Measurements from ENCODE around the gene THAP12. TPM values are rescaled to one million over a fixed set of nuclear protein-coding genes. Genes with fewer than 3 reads are reported as not detected.

The THAP12 gene
- total RNA-seq, 1 experiment from 2014 or later: 27.6 TPM

- POLR2A ChIA-PET: no interaction called here
- TF ChIP-seq TEAD1 (CRISPR knock-in tag; IDR thresholded peaks at IDR 0.05) (no peak), SMAD3 (CRISPR knock-in tag; IDR thresholded peaks at IDR 0.05; ENCODE audit: borderline replicate concordance) (no peak), FOXP4 (CRISPR knock-in tag; IDR thresholded peaks at IDR 0.05) (no peak), HMGA2 (CRISPR knock-in tag; IDR thresholded peaks at IDR 0.05) (no peak), ZNF219 (CRISPR knock-in tag; IDR thresholded peaks at IDR 0.05; ENCODE audit: borderline replicate concordance) (no peak), FOXJ3 (CRISPR knock-in tag; IDR thresholded peaks at IDR 0.05; ENCODE audit: borderline replicate concordance) (no peak), ZNF671 (CRISPR knock-in tag; IDR thresholded peaks at IDR 0.05) (no peak), USF2 (CRISPR knock-in tag; IDR thresholded peaks at IDR 0.05) (no peak), ZSCAN18 (CRISPR knock-in tag; IDR thresholded peaks at IDR 0.05) (no peak), NR2C2 (CRISPR knock-in tag; IDR thresholded peaks at IDR 0.05) (no peak), MYBL2 (CRISPR knock-in tag; IDR thresholded peaks at IDR 0.05) (no peak)
- TF ChIP-seq, protein P1, sequence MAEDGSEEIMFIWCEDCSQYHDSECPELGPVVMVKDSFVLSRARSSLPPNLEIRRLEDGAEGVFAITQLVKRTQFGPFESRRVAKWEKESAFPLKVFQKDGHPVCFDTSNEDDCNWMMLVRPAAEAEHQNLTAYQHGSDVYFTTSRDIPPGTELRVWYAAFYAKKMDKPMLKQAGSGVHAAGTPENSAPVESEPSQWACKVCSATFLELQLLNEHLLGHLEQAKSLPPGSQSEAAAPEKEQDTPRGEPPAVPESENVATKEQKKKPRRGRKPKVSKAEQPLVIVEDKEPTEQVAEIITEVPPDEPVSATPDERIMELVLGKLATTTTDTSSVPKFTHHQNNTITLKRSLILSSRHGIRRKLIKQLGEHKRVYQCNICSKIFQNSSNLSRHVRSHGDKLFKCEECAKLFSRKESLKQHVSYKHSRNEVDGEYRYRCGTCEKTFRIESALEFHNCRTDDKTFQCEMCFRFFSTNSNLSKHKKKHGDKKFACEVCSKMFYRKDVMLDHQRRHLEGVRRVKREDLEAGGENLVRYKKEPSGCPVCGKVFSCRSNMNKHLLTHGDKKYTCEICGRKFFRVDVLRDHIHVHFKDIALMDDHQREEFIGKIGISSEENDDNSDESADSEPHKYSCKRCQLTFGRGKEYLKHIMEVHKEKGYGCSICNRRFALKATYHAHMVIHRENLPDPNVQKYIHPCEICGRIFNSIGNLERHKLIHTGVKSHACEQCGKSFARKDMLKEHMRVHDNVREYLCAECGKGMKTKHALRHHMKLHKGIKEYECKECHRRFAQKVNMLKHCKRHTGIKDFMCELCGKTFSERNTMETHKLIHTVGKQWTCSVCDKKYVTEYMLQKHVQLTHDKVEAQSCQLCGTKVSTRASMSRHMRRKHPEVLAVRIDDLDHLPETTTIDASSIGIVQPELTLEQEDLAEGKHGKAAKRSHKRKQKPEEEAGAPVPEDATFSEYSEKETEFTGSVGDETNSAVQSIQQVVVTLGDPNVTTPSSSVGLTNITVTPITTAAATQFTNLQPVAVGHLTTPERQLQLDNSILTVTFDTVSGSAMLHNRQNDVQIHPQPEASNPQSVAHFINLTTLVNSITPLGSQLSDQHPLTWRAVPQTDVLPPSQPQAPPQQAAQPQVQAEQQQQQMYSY (CRISPR knock-in tag; IDR thresholded peaks at IDR 0.05): no peak
- TF ChIP-seq, protein P2, sequence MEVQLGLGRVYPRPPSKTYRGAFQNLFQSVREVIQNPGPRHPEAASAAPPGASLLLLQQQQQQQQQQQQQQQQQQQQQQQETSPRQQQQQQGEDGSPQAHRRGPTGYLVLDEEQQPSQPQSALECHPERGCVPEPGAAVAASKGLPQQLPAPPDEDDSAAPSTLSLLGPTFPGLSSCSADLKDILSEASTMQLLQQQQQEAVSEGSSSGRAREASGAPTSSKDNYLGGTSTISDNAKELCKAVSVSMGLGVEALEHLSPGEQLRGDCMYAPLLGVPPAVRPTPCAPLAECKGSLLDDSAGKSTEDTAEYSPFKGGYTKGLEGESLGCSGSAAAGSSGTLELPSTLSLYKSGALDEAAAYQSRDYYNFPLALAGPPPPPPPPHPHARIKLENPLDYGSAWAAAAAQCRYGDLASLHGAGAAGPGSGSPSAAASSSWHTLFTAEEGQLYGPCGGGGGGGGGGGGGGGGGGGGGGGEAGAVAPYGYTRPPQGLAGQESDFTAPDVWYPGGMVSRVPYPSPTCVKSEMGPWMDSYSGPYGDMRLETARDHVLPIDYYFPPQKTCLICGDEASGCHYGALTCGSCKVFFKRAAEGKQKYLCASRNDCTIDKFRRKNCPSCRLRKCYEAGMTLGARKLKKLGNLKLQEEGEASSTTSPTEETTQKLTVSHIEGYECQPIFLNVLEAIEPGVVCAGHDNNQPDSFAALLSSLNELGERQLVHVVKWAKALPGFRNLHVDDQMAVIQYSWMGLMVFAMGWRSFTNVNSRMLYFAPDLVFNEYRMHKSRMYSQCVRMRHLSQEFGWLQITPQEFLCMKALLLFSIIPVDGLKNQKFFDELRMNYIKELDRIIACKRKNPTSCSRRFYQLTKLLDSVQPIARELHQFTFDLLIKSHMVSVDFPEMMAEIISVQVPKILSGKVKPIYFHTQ (CRISPR knock-in tag; IDR thresholded peaks at IDR 0.05): no peak
- no peaks in the 10 kb centered on the region for H3K9me3 Mint-ChIP-seq
- no peak overlapping the region for H3K27ac Mint-ChIP-seq
- H3K27me3 Mint-ChIP-seq (ENCODE audit: low read depth): no peaks in the 10 kb centered on the region; the same call in 1 of the 2 replicates
- DNase-seq (ENCODE audit: low spot score): no peak
- ATAC-seq: no peak
- 0 out of 2 replicates have a peak, but pooled peaks cover 3% of the 10 kb centered on the region for H3K4me1 Mint-ChIP-seq
- no peaks in the 10 kb centered on the region for H3K36me3 Mint-ChIP-seq
- H3K4me3 Mint-ChIP-seq: no peak overlapping the region
- CTCF ChIA-PET: no interaction called here
Measured at GRCh38 chr11:76426660-76427059, 45.7 kb upstream of the THAP12 start.

- no peak overlapping the region for H3K4me3 Mint-ChIP-seq
- H3K9me3 Mint-ChIP-seq: no peaks in the 10 kb centered on the region
- H3K27me3 Mint-ChIP-seq (ENCODE audit: low read depth): no peaks in the 10 kb centered on the region; the same call in 1 of the 2 replicates
- ATAC-seq (no peak), DNase-seq (ENCODE audit: low spot score) (no peak)
- no peak overlapping the region for H3K27ac Mint-ChIP-seq
- H3K36me3 Mint-ChIP-seq: no peaks in the 10 kb centered on the region
- ChIA-PET CTCF (no interaction called here), POLR2A (no interaction called here)
- H3K4me1 Mint-ChIP-seq: 0 out of 2 replicates have a peak, but pooled peaks cover 3% of the 10 kb centered on the region
- TF ChIP-seq, protein P3, sequence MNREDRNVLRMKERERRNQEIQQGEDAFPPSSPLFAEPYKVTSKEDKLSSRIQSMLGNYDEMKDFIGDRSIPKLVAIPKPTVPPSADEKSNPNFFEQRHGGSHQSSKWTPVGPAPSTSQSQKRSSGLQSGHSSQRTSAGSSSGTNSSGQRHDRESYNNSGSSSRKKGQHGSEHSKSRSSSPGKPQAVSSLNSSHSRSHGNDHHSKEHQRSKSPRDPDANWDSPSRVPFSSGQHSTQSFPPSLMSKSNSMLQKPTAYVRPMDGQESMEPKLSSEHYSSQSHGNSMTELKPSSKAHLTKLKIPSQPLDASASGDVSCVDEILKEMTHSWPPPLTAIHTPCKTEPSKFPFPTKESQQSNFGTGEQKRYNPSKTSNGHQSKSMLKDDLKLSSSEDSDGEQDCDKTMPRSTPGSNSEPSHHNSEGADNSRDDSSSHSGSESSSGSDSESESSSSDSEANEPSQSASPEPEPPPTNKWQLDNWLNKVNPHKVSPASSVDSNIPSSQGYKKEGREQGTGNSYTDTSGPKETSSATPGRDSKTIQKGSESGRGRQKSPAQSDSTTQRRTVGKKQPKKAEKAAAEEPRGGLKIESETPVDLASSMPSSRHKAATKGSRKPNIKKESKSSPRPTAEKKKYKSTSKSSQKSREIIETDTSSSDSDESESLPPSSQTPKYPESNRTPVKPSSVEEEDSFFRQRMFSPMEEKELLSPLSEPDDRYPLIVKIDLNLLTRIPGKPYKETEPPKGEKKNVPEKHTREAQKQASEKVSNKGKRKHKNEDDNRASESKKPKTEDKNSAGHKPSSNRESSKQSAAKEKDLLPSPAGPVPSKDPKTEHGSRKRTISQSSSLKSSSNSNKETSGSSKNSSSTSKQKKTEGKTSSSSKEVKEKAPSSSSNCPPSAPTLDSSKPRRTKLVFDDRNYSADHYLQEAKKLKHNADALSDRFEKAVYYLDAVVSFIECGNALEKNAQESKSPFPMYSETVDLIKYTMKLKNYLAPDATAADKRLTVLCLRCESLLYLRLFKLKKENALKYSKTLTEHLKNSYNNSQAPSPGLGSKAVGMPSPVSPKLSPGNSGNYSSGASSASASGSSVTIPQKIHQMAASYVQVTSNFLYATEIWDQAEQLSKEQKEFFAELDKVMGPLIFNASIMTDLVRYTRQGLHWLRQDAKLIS (CRISPR knock-in tag; IDR thresholded peaks at IDR 0.05; ENCODE audit: borderline replicate concordance): no peak
- TF ChIP-seq TEAD4 (CRISPR knock-in tag; IDR thresholded peaks at IDR 0.05) (no peak), ZNF281 (CRISPR knock-in tag; IDR thresholded peaks at IDR 0.05) (no peak), ZBTB21 (CRISPR knock-in tag; IDR thresholded peaks at IDR 0.05; ENCODE audit: borderline replicate concordance) (no peak), JUN (CRISPR knock-in tag; IDR thresholded peaks at IDR 0.05) (no peak)
Measured at GRCh38 chr11:76424891-76425290, 44.0 kb upstream of the THAP12 start.
